GM19452 (cell line): Measurements from ENCODE around the gene TMEM63A.
"Not testable (repeated sequence)": the region's sequence is repeated elsewhere in the genome, so short reads cannot be mapped to it uniquely, and the experiment has no call there.

Experiments
- ATAC-seq: cut with Tn5 transposase; IDR thresholded peaks from one replicate; pipeline ENCODE4 v1.9.1; 2021; ENCODE audit not compliant: unreplicated experiment

The TMEM63A gene

DNA sequence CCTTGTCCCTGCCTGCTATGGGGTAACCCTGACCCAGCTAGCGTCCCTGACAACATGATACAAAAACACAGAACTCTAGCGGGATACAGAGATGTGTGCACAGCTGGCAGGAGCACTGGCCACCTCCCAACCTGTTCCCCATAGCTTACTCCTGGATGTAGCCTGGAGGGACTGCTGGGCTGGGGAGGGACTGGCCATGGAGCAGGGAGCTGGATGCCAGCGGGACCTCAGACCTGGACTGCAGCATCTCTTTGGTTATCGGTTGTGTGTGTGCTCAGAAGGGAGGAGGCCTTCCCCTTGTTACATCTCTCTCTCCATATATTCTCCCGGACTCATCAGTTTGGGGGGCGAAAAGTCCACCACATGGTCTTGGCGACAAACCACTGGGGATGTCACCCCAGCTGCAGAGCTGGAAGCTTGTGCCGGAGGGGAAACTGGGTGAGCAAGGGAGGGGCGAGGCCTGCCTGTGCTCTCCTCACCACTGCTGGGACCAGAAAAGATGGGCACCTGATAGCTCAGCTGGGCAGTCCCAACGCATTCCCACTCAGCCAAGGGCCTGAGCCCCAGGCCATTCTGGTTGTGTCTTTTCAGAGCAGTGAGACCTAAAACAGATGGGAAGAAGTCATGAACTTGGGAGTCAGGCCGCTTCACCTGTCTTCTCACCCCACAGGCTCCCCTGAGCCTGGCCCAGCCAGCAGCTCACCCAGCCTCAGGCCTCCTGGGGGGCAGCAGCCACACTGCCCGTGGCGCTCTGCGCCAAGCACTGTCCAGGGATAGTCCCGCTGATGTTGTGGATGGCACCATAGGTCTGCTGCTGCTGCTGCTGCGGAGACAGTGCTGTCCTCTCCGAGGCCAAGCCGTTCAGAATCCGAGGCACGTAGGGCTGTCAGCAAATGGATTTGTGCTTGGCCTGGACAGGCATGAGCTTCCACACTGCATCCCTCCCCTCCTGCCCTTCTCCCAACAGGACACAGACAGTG, 35.6 kb downstream of the TMEM63A start:
- no peak for ATAC-seq

DNA sequence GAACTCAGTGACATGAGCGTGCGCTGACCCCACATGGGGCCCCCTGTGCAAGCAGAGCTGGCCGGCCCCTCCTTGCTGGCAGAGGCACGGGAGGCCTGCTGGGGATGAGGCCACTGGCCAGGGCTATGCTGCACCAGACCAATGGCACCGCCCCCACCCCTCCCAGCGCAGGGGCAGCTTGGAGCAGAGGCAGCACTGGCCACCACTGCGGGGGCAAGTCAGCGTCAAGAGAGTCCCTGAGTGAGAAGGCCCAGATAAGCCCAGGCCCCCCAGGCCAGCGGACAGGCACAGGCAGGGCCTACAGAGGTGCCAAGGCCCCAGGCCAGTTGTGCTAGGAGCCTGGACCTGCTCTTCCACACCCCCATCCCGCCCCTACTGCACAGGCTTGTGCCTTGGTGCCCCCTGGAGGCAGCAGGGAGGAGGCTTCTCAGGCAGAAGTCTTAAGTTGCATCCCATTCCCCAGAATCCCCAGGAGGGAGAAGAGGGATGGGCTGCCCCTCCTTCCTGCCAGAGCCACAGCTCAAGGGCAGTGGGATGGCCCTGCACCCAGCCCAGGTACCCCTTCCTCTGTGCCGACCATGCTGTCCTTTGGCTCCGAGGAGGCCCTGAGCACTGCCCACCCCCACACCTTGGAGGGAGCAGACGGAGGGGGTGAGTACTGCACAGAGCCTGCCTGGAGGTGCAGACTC, 36.5 kb downstream of the TMEM63A start:
- no peak for ATAC-seq

DNA sequence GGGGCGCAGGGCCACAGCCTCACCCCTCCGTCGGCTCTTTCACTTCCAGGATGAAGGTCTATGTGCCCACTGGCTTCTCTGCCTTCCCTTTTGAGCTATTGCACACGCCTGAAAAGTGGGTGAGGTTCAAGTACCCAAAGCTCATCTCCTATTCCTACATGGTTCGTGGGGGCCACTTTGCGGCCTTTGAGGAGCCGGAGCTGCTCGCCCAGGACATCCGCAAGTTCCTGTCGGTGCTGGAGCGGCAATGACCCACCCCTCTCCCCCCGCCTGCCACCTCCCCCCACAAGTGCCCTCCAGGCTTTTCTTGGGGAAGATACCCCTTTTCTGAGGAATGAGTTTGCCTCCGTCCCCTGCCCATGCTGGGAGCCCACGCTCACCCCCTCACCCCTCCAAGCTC, 37.1 kb downstream of the TMEM63A start:
- no peak for ATAC-seq

- ATAC-seq, result no peak
These were observed 37.7 kb downstream of the TMEM63A start for GRCh38 chr1:225844236-225845061.

- ATAC-seq, result no peak
These were observed 38.8 kb downstream of the TMEM63A start for GRCh38 chr1:225843426-225843795.

DNA sequence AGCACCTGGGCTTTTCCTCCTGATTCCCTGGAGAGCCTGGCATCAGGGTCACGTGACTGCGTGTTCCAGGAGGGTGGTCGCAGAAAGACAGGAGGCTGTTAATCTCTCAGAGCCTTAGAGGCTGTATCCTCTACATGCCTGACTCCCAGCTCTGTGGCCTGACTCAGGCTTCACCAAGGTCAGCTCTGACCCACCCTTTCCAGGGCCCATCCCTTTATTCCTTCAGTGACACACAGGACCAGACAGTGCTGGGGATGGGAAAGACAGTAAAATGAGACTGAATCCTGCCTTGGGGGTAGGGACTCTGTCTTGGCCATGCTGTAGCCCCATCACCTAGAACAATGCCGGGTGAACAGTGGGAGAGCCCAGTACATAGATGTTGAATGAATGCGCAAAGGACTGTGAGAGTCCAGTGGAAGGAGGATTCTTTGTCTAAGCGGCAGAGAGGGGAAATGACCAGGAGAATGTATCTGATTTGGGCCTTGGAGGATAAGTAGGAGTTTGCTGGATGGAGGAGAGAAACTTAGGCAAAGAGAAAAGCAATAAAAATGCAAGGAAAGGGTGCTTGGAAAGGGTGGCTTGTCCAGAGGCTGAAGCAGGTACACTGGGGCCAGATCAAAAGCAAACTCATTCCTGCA, 39.3 kb downstream of the TMEM63A start:
- no peak for ATAC-seq

- no peak for ATAC-seq
These were observed 40.1 kb downstream of the TMEM63A start for GRCh38 chr1:225842074-225842473.

DNA sequence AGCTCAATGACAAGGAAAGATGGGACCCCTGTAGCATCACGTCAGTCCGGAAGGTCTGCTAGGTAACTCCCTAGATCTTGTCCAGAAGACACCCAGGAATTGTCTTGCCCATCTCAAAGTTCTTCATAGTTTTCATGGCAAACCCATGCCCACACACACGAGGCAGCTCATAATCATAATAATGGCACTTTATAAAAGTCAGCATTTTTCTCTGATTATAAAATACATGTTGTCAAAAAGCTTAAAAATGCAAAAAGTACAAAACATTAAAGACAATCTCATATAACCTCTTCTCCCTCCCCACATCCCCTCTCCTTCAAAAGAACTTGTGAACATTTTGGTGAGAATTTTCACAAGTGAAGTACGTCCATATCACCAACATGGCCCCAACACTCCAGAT, 41.5 kb downstream of the TMEM63A start:
- no peak for ATAC-seq

DNA sequence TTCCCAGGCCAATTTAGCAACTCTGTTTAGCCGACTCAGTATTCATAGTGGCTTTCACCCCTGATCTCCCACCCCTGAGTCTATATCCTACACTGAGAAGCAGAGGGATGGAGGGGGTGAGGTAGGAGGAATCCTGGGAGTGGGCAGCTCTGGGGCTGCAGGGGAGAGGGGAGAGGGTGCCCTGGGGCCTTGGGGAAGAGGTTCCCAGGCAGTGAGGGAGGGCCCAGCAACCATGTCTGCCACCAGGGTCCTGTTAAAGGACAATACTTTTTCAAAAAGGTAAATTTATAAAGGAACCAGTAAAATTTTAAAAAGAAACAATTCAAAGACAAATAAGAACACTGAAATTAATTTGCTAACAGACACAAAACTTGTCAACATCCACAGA, 42.0 kb downstream of the TMEM63A start:
- ATAC-seq, result no peak

DNA sequence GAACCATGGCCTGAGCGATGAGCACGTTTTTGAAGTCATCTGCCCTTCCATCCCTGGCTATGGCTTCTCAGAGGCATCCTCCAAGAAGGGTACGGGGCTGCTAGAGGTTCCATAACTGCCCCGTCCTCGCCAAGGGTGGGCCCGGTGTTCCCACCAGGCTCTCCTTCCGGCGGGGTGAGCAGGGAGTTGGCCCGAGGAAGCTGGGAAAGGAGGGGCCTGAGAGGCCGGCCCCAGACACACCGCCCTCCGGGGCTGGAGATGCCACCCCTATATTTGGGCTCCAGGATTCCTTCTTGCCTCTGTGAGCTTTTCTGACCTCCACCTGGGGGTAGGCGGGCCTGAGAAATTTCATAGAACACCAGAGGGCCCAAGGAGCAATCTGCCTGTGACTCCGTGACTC, 43.4 kb downstream of the TMEM63A start:
- no peak for ATAC-seq

DNA sequence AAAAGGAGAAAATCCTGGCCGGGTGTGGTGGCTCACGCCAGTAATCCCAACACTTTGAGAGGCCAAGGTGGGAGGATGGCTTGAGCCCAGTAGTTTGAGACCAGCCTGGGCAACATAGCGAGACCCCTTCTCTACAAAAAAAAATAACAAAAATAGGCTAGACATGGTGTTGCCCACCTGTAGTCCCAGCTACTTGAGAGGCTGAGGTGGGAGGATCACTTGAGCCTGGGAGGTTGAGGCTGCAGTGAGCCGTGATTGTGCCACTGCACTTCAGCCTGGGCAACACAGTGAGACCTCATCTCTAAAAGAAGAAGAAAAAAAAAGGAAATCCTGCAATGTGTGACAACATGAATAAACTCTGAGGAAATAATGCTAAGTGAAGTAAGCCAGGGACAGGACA, 45.9 kb downstream of the TMEM63A start:
- not testable (repeated sequence) for ATAC-seq

- no peak for ATAC-seq
These were observed 46.3 kb downstream of the TMEM63A start for GRCh38 chr1:225835856-225836255.

- ATAC-seq, result no peak
These were observed 47.5 kb downstream of the TMEM63A start for GRCh38 chr1:225834417-225835329.

GRCh38 chr1:225830841-225831240, 51.3 kb downstream of the TMEM63A start:
- no peak for ATAC-seq

DNA sequence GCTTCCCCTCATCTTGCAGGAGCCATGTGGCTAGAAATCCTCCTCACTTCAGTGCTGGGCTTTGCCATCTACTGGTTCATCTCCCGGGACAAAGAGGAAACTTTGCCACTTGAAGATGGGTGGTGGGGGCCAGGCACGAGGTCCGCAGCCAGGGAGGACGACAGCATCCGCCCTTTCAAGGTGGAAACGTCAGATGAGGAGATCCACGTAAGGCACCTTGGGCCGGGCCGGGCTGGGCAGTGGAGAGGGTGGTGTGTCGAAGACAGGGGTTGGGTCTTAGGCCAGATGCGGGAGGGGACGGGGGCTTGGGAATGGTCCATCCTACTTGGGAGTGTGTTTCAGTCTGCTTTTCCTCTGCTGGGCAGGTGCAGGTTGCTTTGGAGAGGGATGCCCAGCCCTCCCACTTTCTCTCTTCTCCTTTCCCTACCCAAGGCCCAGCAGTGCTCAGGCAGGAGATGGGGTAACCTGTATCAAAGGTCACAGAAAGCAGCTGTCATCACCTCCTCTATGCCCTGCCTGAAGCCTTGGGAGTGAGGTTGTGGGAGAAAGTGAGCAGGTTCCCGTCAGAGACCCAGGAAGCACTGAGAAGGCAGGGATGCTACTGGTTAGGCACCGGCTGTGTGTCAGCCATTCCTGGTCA, 53.4 kb downstream of the TMEM63A start:
- no peak for ATAC-seq

GRCh38 chr1:225827076-225827475, 55.1 kb downstream of the TMEM63A start:
- no peak for ATAC-seq

DNA sequence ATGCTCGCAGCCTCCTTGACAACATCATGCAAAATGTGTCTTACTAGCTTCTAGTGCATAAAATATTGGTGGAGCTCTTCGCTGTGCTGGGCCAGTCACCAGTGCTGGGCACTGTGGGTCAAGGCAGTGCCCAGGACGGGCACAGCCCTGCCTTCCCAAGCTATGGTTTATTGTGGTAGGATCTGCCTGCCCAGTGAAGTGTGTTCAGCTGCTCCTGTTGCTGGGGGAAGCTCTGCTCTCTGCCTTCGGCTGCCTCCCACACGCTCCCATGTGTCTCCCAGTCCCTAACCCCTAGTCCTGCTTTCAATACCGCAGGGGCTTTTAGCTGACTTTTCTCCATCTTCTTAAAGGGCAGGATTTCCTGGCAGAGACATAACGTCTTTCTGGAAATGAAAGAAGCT, 56.6 kb downstream of the TMEM63A start:
- no peak for ATAC-seq

DNA sequence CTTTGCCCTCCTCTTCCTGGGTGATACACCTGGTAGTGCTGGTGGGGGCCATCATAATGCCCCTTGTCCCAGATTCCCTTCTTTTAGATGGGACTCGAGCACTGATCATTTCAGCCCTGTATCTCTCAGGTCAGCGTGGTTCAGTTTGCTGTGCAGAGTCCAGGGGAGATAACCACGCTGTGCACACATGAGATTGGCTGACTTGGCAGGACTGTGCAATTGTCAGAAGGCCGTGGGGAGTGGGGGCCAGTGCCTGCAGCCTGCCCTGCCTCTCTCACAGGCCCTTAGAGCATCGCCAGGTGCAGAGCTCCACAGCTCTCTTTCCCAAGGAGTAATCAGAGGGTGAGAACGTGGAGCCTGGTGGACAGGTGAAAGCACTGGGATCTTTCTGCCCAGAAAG, 57.1 kb downstream of the TMEM63A start:
- no peak for ATAC-seq

DNA sequence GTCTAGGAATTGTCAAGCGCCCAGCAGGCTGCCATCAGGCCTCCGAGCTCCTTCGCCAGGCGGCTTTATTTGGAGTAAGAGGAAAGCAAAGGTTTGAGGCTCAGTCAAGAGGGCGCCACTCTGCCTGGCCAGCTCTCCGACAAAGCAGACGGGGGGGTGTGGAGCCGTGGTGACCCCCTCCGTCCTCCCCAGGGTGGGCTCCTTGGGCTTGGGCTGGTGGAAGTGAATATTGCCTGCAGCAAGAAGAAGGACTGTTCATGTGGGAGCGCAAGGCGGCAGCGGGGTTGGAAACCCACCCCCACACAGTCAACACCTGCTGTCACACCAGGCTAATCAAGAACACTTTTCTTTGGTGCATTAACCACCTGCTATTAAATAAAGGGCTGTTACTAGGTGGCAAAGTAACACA, 57.6 kb downstream of the TMEM63A start:
- no peak for ATAC-seq
